Measurements from ENCODE around the gene GRID1.

The GRID1 gene

DNA sequence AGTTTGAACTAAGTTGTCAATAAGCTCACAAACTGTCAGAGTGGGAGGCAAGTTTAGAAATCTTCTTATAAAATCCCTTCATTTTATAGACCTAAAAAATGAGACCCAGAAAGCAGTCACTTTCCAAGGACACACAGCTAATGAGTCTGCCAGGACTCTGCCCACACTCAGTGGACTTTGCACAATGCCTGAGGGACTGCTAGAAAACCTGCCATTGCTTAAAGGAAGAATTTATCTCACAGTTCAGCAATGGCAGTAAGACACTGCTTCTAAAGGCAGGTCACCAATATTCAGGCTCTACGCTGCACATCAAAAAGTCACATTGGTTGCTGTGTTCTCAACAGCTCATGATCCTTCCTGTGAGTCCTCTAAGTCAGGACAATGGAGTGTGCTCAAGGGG, 698.1 kb downstream of the GRID1 start:
- H3K9ac ChIP-seq (ENCODE audit: insufficient read length, low read depth) = no peak overlapping the region
- H3K9me3 ChIP-seq (ENCODE audit: insufficient read depth, low read length) = peaks cover 8% of the 10 kb centered on the region; the same call in 1 of the 2 replicates
- no peaks in the 10 kb centered on the region for H3K27me3 ChIP-seq (ENCODE audit: insufficient read depth, insufficient read length)
- TF ChIP-seq ZNF274 (IDR thresholded peaks at IDR 0.05; ENCODE audit: low read depth, low read length) = no peak
- TF ChIP-seq SUZ12 (IDR thresholded peaks at IDR 0.05; ENCODE audit: extremely low read depth, insufficient read depth, insufficient read length) = no peak
- no peak for TF ChIP-seq YY1 (IDR thresholded peaks at IDR 0.05; ENCODE audit: insufficient read depth, insufficient read length)
- peaks cover 3% of the 10 kb centered on the region for H3K4me1 ChIP-seq (ENCODE audit: insufficient read depth, insufficient read length)
- H3K4me3 ChIP-seq (ENCODE audit: insufficient read length, low read depth) = no peak overlapping the region
- DNase-seq (ENCODE audit: low read depth, low spot score) = no peak
- H3K36me3 ChIP-seq (ENCODE audit: insufficient read depth, insufficient read length, low read length) = no peaks in the 10 kb centered on the region

DNA sequence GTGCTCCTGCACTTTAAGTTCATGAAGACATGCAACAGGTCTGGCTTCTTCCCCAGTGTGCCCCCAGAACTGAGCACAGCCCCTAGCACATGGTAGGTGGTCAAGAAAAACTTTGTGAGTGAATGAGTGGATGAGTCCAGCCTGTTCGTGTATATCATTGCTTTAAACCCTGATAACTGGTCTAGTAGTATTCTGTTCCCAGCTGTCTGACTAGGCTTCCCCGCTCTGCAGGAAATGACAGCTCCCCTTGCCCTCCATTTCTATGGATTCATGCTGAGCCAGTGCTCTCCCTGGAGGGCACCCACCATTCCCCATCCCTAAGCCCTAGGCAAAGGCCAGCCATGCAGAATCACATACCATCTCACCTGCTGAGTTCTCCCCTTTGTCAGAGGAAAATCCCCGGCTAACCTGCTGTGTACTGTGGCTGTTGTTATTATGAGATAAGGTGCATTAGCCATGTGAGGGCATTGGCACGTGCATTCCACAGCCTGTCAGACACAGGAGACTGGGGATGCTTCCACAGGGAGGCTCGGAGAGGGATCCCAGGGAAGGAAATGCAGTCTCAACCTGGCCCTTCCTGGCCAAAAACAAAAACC, 698.9 kb downstream of the GRID1 start:
- H3K27me3 ChIP-seq (ENCODE audit: insufficient read depth, insufficient read length) = no peaks in the 10 kb centered on the region
- no peak overlapping the region for H3K4me3 ChIP-seq (ENCODE audit: insufficient read length, low read depth)
- TF ChIP-seq YY1 (IDR thresholded peaks at IDR 0.05; ENCODE audit: insufficient read depth, insufficient read length) (no peak), SUZ12 (IDR thresholded peaks at IDR 0.05; ENCODE audit: extremely low read depth, insufficient read depth, insufficient read length) (no peak), ZNF274 (IDR thresholded peaks at IDR 0.05; ENCODE audit: low read depth, low read length) (no peak)
- H3K9ac ChIP-seq (ENCODE audit: insufficient read length, low read depth) = no peak overlapping the region
- peaks cover 4% of the 10 kb centered on the region; the same call in 1 of the 2 replicates for H3K9me3 ChIP-seq (ENCODE audit: insufficient read depth, low read length)
- DNase-seq (ENCODE audit: low read depth, low spot score) = peak; percentile 18
- H3K36me3 ChIP-seq (ENCODE audit: insufficient read depth, insufficient read length, low read length) = no peaks in the 10 kb centered on the region
- peaks cover 3% of the 10 kb centered on the region for H3K4me1 ChIP-seq (ENCODE audit: insufficient read depth, insufficient read length)

DNA sequence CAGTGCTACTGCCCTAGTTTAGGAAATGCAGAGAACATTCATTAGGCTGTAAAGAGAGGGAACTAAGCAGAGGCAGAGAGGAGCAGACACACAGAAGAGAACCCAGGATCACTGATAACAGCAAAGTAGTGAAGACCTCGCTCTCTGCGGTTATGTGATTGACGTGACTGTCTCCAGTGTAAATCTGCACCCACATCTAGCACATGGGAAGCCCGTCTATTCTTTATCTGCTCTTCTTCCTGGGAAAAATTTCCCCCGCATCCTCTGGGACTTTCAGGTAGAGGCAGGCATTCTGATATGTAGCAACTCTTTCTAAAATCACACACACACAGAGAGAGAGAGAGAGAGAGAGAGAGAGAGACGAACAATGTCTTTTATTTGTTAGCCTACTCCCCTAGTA, 699.6 kb downstream of the GRID1 start:
- H3K36me3 ChIP-seq (ENCODE audit: insufficient read depth, insufficient read length, low read length) = no peaks in the 10 kb centered on the region
- DNase-seq (ENCODE audit: low read depth, low spot score) = no peak
- H3K4me3 ChIP-seq (ENCODE audit: insufficient read length, low read depth) = no peak overlapping the region
- H3K27me3 ChIP-seq (ENCODE audit: insufficient read depth, insufficient read length) = no peaks in the 10 kb centered on the region
- peaks cover 3% of the 10 kb centered on the region for H3K4me1 ChIP-seq (ENCODE audit: insufficient read depth, insufficient read length)
- no peak overlapping the region for H3K9ac ChIP-seq (ENCODE audit: insufficient read length, low read depth)
- no peaks in the 10 kb centered on the region; the same call in 1 of the 2 replicates for H3K9me3 ChIP-seq (ENCODE audit: insufficient read depth, low read length)
- TF ChIP-seq SUZ12 (IDR thresholded peaks at IDR 0.05; ENCODE audit: extremely low read depth, insufficient read depth, insufficient read length) (no peak), YY1 (IDR thresholded peaks at IDR 0.05; ENCODE audit: insufficient read depth, insufficient read length) (no peak), ZNF274 (IDR thresholded peaks at IDR 0.05; ENCODE audit: low read depth, low read length) (no peak)

DNA sequence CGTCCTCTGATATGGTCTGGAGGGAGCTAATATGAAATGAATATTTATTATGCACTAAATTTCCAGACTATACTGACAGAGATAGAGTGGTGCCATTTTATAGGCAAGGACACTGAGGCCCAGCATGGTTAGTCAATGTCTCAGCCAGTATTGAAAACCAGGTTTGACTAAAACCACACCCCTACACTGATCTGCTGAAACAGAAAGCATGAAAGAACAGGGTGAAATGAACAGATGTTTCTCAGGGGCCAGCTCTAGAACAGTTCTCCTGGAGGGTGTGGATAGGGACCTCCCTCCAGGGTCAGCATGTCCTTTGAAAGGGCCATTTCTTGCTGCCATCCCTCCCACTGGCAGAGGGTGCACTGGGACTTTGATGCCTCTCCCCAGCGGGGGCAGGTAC, 700.5 kb downstream of the GRID1 start:
- H3K27me3 ChIP-seq (ENCODE audit: insufficient read depth, insufficient read length) = no peaks in the 10 kb centered on the region
- no peak for TF ChIP-seq ZNF274 (IDR thresholded peaks at IDR 0.05; ENCODE audit: low read depth, low read length)
- no peak for TF ChIP-seq YY1 (IDR thresholded peaks at IDR 0.05; ENCODE audit: insufficient read depth, insufficient read length)
- no peak for TF ChIP-seq SUZ12 (IDR thresholded peaks at IDR 0.05; ENCODE audit: extremely low read depth, insufficient read depth, insufficient read length)
- DNase-seq (ENCODE audit: low read depth, low spot score) = no peak
- H3K4me1 ChIP-seq (ENCODE audit: insufficient read depth, insufficient read length) = peaks cover 3% of the 10 kb centered on the region
- H3K36me3 ChIP-seq (ENCODE audit: insufficient read depth, insufficient read length, low read length) = no peaks in the 10 kb centered on the region
- no peaks in the 10 kb centered on the region; the same call in 1 of the 2 replicates for H3K9me3 ChIP-seq (ENCODE audit: insufficient read depth, low read length)
- no peak overlapping the region for H3K9ac ChIP-seq (ENCODE audit: insufficient read length, low read depth)
- H3K4me3 ChIP-seq (ENCODE audit: insufficient read length, low read depth) = no peak overlapping the region

DNA sequence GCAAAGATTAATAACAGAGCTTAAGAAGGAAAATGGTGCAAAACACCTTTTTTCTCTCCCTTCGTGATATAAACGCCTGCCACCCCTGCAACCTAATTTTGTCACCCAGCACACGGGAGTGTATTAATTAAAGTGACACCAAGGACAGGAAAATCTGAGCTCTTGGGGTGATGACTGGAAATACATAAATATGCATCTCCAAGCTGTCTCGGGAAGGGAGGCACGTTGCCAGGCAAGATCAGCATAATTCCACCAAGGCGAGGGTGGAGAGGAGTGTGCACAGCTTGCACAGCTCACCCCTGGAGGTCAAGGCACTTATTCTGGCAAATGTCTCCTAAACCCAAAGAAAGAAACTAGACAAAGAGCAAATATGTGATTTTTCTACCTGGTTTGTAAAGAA, 700.9 kb downstream of the GRID1 start:
- Histone ChIP-seq H3K4me3 (ENCODE audit: insufficient read length, low read depth) (no peak overlapping the region), H3K9ac (ENCODE audit: insufficient read length, low read depth) (no peak overlapping the region), H3K9me3 (ENCODE audit: insufficient read depth, low read length) (no peaks in the 10 kb centered on the region; the same call in 1 of the 2 replicates), H3K27me3 (ENCODE audit: insufficient read depth, insufficient read length) (no peaks in the 10 kb centered on the region), H3K4me1 (ENCODE audit: insufficient read depth, insufficient read length) (peaks cover 3% of the 10 kb centered on the region), H3K36me3 (ENCODE audit: insufficient read depth, insufficient read length, low read length) (no peaks in the 10 kb centered on the region)
- TF ChIP-seq SUZ12 (IDR thresholded peaks at IDR 0.05; ENCODE audit: extremely low read depth, insufficient read depth, insufficient read length) (no peak), ZNF274 (IDR thresholded peaks at IDR 0.05; ENCODE audit: low read depth, low read length) (no peak), YY1 (IDR thresholded peaks at IDR 0.05; ENCODE audit: insufficient read depth, insufficient read length) (no peak)
- DNase-seq (ENCODE audit: low read depth, low spot score) = no peak

DNA sequence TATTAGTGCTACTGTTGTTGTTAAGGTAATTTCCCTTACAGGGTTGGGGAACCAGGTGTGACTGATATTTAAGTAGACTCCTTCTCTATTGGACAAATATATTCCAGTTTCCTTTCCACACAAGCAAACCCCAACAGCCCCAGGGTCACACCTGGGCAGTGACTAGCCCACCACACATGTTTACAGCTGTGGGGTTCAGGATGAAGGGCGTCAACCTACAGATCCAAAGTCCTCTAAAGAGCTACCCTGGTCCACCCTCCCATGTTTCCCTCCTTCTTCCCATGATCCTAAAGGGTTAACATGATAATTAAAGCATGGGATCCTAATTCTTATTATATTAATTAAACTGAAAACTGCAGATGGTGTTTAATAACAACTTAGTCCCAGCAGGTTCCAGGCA, 701.5 kb downstream of the GRID1 start:
- Histone ChIP-seq H3K9me3 (ENCODE audit: insufficient read depth, low read length) (no peaks in the 10 kb centered on the region; the same call in 1 of the 2 replicates), H3K27me3 (ENCODE audit: insufficient read depth, insufficient read length) (no peaks in the 10 kb centered on the region), H3K4me1 (ENCODE audit: insufficient read depth, insufficient read length) (peaks cover 3% of the 10 kb centered on the region), H3K36me3 (ENCODE audit: insufficient read depth, insufficient read length, low read length) (no peaks in the 10 kb centered on the region), H3K9ac (ENCODE audit: insufficient read length, low read depth) (no peak overlapping the region), H3K4me3 (ENCODE audit: insufficient read length, low read depth) (no peak overlapping the region)
- no peak for TF ChIP-seq ZNF274 (IDR thresholded peaks at IDR 0.05; ENCODE audit: low read depth, low read length)
- no peak for TF ChIP-seq YY1 (IDR thresholded peaks at IDR 0.05; ENCODE audit: insufficient read depth, insufficient read length)
- no peak for TF ChIP-seq SUZ12 (IDR thresholded peaks at IDR 0.05; ENCODE audit: extremely low read depth, insufficient read depth, insufficient read length)
- no peak for DNase-seq (ENCODE audit: low read depth, low spot score)

DNA sequence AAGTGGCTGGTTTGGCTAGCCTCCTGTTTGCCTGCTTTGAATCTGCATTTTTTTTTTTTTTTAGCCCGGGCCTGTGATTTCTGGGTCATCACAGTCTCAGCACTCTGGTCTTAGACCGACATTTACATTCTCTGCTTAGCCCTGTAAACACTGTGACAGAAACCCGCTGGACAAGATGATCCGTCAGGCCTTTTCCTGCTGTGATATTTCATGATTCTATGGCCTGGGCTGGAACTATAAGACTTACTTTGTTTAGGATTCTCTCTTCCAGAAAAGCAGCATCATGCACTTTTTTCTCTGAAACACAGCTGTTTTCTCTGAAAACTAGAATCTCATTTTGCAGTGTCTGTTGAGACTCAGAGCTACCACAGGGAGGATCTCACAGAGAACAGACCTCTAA, 705.5 kb downstream of the GRID1 start:
- no peak overlapping the region for H3K9ac ChIP-seq (ENCODE audit: insufficient read length, low read depth)
- no peak for DNase-seq (ENCODE audit: low read depth, low spot score)

More for the DNA sequence above, 705.5 kb downstream of the GRID1 start:
- Histone ChIP-seq H3K9me3 (ENCODE audit: insufficient read depth, low read length) (no peaks in the 10 kb centered on the region; the same call in 1 of the 2 replicates), H3K4me1 (ENCODE audit: insufficient read depth, insufficient read length) (no peaks in the 10 kb centered on the region), H3K27me3 (ENCODE audit: insufficient read depth, insufficient read length) (no peaks in the 10 kb centered on the region), H3K36me3 (ENCODE audit: insufficient read depth, insufficient read length, low read length) (no peaks in the 10 kb centered on the region), H3K4me3 (ENCODE audit: insufficient read length, low read depth) (no peak overlapping the region)
- TF ChIP-seq ZNF274 (IDR thresholded peaks at IDR 0.05; ENCODE audit: low read depth, low read length) (no peak), SUZ12 (IDR thresholded peaks at IDR 0.05; ENCODE audit: extremely low read depth, insufficient read depth, insufficient read length) (no peak), YY1 (IDR thresholded peaks at IDR 0.05; ENCODE audit: insufficient read depth, insufficient read length) (no peak)
